ENCODE results near the gene NUP153. TPM values are rescaled to one million over a fixed set of nuclear protein-coding genes. Genes with fewer than 3 reads are reported as not detected.

Gene NUP153
- total RNA-seq, 2 experiments from 2014 or later, result 72.5 to 88.0 TPM

GRCh38 chr6:17585766-17586490 is 120.8 kb downstream of the NUP153 start:
- no peaks in the 10 kb centered on the region for H3K9me3 ChIP-seq (ENCODE audit: low read length)
- H3K36me3 ChIP-seq (ENCODE audit: insufficient read depth, low read length), result no peaks in the 10 kb centered on the region
- ChIA-PET POLR2A (interaction anchor here (0.6 to 0.9 kb wide), 2 partner anchors 11 to 140 kb away, joined by 3 read pairs; no protein-coding TSS in a partner anchor), CTCF (ENCODE audit: unreplicated experiment) (no interaction called here)
- DNase-seq (ENCODE audit: low spot score), result peak; percentile 16
- H3K4me2 ChIP-seq (ENCODE audit: low read length), result no peak overlapping the region
- intact Hi-C loops (cut with micrococcal nuclease; ENCODE audit: unreplicated experiment), result loop anchor here (10.0 kb wide), 1 partner anchor 919 kb away; no protein-coding TSS in a partner anchor
- H2AFZ ChIP-seq (ENCODE audit: low read length), result no peak overlapping the region
- peaks cover 3% of the 10 kb centered on the region for H3K4me1 ChIP-seq (ENCODE audit: insufficient read depth, low read length, poor library complexity, severe bottlenecking)
- no peaks in the 10 kb centered on the region for H4K20me1 ChIP-seq (ENCODE audit: insufficient read depth, low read length)
- no peak overlapping the region for H3K4me3 ChIP-seq (ENCODE audit: low read depth, low read length, poor library complexity, severe bottlenecking)
- H3K9me2 ChIP-seq (ENCODE audit: insufficient read depth, low read length), result no peaks in the 10 kb centered on the region
- H3K79me2 ChIP-seq (ENCODE audit: insufficient read depth, low read depth, low read length), result no peaks in the 10 kb centered on the region
- TF ChIP-seq CTCF (conservative IDR thresholded peaks at IDR 0.05; ENCODE audit: low read length), result peak; percentile 36; the same call in 1 of the 2 replicates
- no peak for TF ChIP-seq EZH2phosphoT487 (IDR thresholded peaks at IDR 0.05; ENCODE audit: borderline replicate concordance, low read depth, low read length)
- BruUV-seq (replicated peaks), result no TSS peak
- no peak overlapping the region for H3K27ac ChIP-seq (ENCODE audit: low read depth, low read length, poor library complexity, severe bottlenecking)

GRCh38 chr6:17584241-17584803 is 122.4 kb downstream of the NUP153 start:
- ChIA-PET CTCF (ENCODE audit: unreplicated experiment) (no interaction called here), POLR2A (no interaction called here)
- no peaks in the 10 kb centered on the region for H3K9me3 ChIP-seq (ENCODE audit: low read length)
- H4K20me1 ChIP-seq (ENCODE audit: insufficient read depth, low read length), result no peaks in the 10 kb centered on the region
- DNase-seq (ENCODE audit: low spot score), result peak; percentile 62
- H3K36me3 ChIP-seq (ENCODE audit: insufficient read depth, low read length), result no peaks in the 10 kb centered on the region
- H2AFZ ChIP-seq (ENCODE audit: low read length), result peak overlapping the region; percentile 32; the same call in 1 of the 2 replicates
- no TSS peak for BruUV-seq (replicated peaks)
- H3K4me3 ChIP-seq (ENCODE audit: low read depth, low read length, poor library complexity, severe bottlenecking), result no peak overlapping the region
- TF ChIP-seq EZH2phosphoT487 (IDR thresholded peaks at IDR 0.05; ENCODE audit: borderline replicate concordance, low read depth, low read length), result no peak
- TF ChIP-seq CTCF (conservative IDR thresholded peaks at IDR 0.05; ENCODE audit: low read length), result peak; percentile 100
- H3K4me1 ChIP-seq (ENCODE audit: insufficient read depth, low read length, poor library complexity, severe bottlenecking), result peaks cover 3% of the 10 kb centered on the region
- H3K4me2 ChIP-seq (ENCODE audit: low read length), result no peak overlapping the region
- H3K9me2 ChIP-seq (ENCODE audit: insufficient read depth, low read length), result no peaks in the 10 kb centered on the region
- intact Hi-C loops (cut with micrococcal nuclease; ENCODE audit: unreplicated experiment), result loop anchor here (1.0 to 10.0 kb wide), 3 partner anchors 220 to 920 kb away; no protein-coding TSS in a partner anchor
- H3K27ac ChIP-seq (ENCODE audit: low read depth, low read length, poor library complexity, severe bottlenecking), result no peak overlapping the region
- H3K79me2 ChIP-seq (ENCODE audit: insufficient read depth, low read depth, low read length), result no peaks in the 10 kb centered on the region

- no peak overlapping the region for H3K4me2 ChIP-seq (ENCODE audit: low read length)
- DNase-seq (ENCODE audit: low spot score), result no peak
- CTCF ChIA-PET (ENCODE audit: unreplicated experiment), result no interaction called here
Observed at GRCh38 chr6:17583811-17584210, 122.9 kb downstream of the NUP153 start.

More at GRCh38 chr6:17583811-17584210, 122.9 kb downstream of the NUP153 start:
- Histone ChIP-seq H3K4me1 (ENCODE audit: insufficient read depth, low read length, poor library complexity, severe bottlenecking) (peaks cover 3% of the 10 kb centered on the region), H3K79me2 (ENCODE audit: insufficient read depth, low read depth, low read length) (no peaks in the 10 kb centered on the region), H3K36me3 (ENCODE audit: insufficient read depth, low read length) (no peaks in the 10 kb centered on the region), H3K27ac (ENCODE audit: low read depth, low read length, poor library complexity, severe bottlenecking) (no peak overlapping the region), H2AFZ (ENCODE audit: low read length) (peak overlapping the region; percentile 32; the same call in 1 of the 2 replicates), H4K20me1 (ENCODE audit: insufficient read depth, low read length) (no peaks in the 10 kb centered on the region), H3K9me3 (ENCODE audit: low read length) (no peaks in the 10 kb centered on the region), H3K9me2 (ENCODE audit: insufficient read depth, low read length) (no peaks in the 10 kb centered on the region), H3K4me3 (ENCODE audit: low read depth, low read length, poor library complexity, severe bottlenecking) (no peak overlapping the region)
- no TSS peak for BruUV-seq (replicated peaks)
- POLR2A ChIA-PET, result no interaction called here
- no peak for TF ChIP-seq CTCF (conservative IDR thresholded peaks at IDR 0.05; ENCODE audit: low read length)
- TF ChIP-seq EZH2phosphoT487 (IDR thresholded peaks at IDR 0.05; ENCODE audit: borderline replicate concordance, low read depth, low read length), result no peak
- intact Hi-C loops (cut with micrococcal nuclease; ENCODE audit: unreplicated experiment), result loop anchor here (1.0 to 10.0 kb wide), 3 partner anchors 220 to 921 kb away; no protein-coding TSS in a partner anchor

All from OCI-LY7 (cell line).